IMR-90 (cell line): ENCODE measurements around the gene PIN1.

Experiments
- BHLHE40 ChIP-seq: fragments of 150-350 bp; IDR thresholded peaks from 2 replicates; pipeline ENCODE4 v1.6.1; 2016; ENCODE audit warnings: mild to moderate bottlenecking, low read depth, low read length
- CEBPB ChIP-seq: IDR thresholded peaks from 2 replicates; pipeline ENCODE4 v1.6.1; 2012; ENCODE audit warnings: low read depth, low read length, improper control_type of control experiment
- CHD1 ChIP-seq: IDR thresholded peaks from 2 replicates; pipeline ENCODE4 v1.6.1; 2012; ENCODE audit warnings: low read depth, low read length, improper control_type of control experiment
- CTCF ChIP-seq: conservative IDR thresholded peaks from 2 replicates; pipeline ENCODE4 v1.5.1; 2012; ENCODE audit warnings: mild to moderate bottlenecking, low read depth, low read length, improper control_type of control experiment
- FOS ChIP-seq: fragments of 150-350 bp; IDR thresholded peaks from 2 replicates; pipeline ENCODE4 v1.6.1; 2016; ENCODE audit warnings: low read depth, low read length
- MAZ ChIP-seq: IDR thresholded peaks from 2 replicates; pipeline ENCODE4 v1.6.1; 2012; ENCODE audit warnings: low read depth, mild to moderate bottlenecking, low read length, improper control_type of control experiment, moderate library complexity, borderline replicate concordance
- MXI1 ChIP-seq: IDR thresholded peaks from 2 replicates; pipeline ENCODE4 v1.6.1; 2012; ENCODE audit warnings: low read depth, mild to moderate bottlenecking, low read length, moderate library complexity, borderline replicate concordance
- POLR2A ChIP-seq: IDR thresholded peaks from 2 replicates; pipeline ENCODE4 v1.6.1; 2012; ENCODE audit warnings: mild to moderate bottlenecking, low read depth, low read length
- RAD21 ChIP-seq: IDR thresholded peaks from 2 replicates; pipeline ENCODE4 v1.6.1; 2012; ENCODE audit warnings: low read length, improper control_type of control experiment
- RFX5 ChIP-seq: IDR thresholded peaks from 2 replicates; pipeline ENCODE4 v1.8.0; 2012; ENCODE audit warnings: low read depth, mild to moderate bottlenecking, low read length, moderate library complexity
- SMC3 ChIP-seq: fragments of 150-350 bp; IDR thresholded peaks from 2 replicates; pipeline ENCODE4 v1.6.1; 2016; ENCODE audit warnings: low read depth, mild to moderate bottlenecking, antibody characterized with exemption, low read length, moderate library complexity
- TF ChIP-seq, protein P1 (sequence below): fragments of 150-350 bp; IDR thresholded peaks from 2 replicates; pipeline ENCODE4 v1.6.1; 2016; ENCODE audit warnings: low read depth, mild to moderate bottlenecking, low read length, moderate library complexity, borderline replicate concordance
- TF ChIP-seq, protein P2 (sequence below): fragments of 150-350 bp; IDR thresholded peaks from 2 replicates; pipeline ENCODE4 v1.6.1; 2017; ENCODE audit warnings: mild to moderate bottlenecking, antibody characterized with exemption, low read length, low read depth

- TF ChIP-seq POLR2A (no peak), RAD21 (no peak), CTCF (no peak), FOS (no peak), SMC3 (no peak), MXI1 (no peak), CEBPB (no peak), BHLHE40 (no peak), CHD1 (no peak), RFX5 (no peak), MAZ (no peak)
- TF ChIP-seq, protein P1, sequence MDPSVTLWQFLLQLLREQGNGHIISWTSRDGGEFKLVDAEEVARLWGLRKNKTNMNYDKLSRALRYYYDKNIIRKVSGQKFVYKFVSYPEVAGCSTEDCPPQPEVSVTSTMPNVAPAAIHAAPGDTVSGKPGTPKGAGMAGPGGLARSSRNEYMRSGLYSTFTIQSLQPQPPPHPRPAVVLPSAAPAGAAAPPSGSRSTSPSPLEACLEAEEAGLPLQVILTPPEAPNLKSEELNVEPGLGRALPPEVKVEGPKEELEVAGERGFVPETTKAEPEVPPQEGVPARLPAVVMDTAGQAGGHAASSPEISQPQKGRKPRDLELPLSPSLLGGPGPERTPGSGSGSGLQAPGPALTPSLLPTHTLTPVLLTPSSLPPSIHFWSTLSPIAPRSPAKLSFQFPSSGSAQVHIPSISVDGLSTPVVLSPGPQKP: no peak
- TF ChIP-seq, protein P2, sequence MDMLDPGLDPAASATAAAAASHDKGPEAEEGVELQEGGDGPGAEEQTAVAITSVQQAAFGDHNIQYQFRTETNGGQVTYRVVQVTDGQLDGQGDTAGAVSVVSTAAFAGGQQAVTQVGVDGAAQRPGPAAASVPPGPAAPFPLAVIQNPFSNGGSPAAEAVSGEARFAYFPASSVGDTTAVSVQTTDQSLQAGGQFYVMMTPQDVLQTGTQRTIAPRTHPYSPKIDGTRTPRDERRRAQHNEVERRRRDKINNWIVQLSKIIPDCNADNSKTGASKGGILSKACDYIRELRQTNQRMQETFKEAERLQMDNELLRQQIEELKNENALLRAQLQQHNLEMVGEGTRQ: no peak
Measured at GRCh38 chr19:9862938-9863337, 27.8 kb downstream of the PIN1 start.
